ENCODE data around the gene TOR1AIP2.
A peak's percentile ranks its signal among the peaks of the same experiment; 100 is the strongest.

TOR1AIP2 gene

GRCh38 chr1:179877586-179878265, at the start of gene TOR1AIP2:
Gene TOR1AIP2 (minus strand): TSS chr1:179877803. CDS start chr1:179852665, 25,138 bp downstream.
- DNase-seq = peak; percentile 58

DNA sequence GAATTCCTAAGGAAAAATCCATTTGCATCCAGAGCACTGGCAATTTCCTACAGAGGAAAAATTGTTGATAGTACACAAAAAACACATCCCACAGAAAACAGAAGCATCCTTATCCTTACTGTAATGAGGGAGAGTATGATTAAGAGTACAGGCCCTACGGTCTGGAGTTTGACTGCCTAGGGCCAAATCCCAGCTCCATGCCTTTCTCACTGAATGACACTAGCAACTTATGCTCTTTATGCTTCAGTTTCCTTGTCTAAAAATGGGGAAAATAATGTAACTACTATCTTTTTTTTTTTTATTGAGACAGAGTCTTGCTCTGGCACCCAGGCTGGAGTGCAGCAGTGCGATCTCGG, 49.2 kb upstream of the TOR1AIP2 start:
- no peak for DNase-seq

DNA sequence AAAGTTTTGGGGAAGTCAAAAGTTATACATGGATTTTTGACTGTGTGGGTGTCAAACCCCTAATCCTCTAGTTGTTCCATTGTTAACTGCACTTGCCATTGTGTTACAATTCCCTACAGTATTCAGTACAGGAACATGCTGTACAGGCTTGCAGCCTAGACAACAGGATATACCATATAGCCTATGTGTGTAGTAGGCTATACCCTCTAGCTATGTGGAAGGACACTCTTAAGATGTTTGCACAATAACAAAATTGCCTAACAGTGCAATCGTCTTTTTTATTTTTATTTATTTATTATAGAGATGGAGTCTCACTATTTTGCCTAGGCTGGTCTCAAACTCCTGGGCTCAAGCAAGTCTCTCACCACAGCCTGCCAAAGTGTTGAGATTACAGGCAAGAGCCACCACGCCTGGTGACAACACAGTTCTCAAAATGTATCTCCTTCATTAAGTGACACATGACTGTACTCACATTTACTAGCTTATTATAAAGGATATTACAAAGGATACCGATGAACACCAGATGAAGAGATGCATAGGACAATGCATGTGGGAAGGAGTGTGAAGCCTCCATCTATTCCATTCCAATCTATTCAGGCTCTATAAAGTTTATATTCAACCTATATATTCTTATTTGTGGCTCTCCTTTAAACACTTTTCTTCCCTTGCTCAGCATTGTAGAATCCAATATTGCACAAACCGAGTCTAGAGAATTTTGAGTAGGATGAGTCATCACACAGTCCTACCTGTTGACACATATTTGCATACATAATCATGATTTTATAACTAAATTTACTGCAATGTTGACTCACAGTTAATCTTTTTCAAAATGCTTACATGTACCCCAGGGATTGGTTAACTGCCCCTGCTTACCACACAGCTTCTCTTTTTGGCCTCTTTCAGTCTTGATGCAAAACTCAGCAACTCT, 48.6 kb upstream of the TOR1AIP2 start:
- no peak for DNase-seq

- no peak for DNase-seq
Measured at GRCh38 chr1:179925302-179925701, 47.7 kb upstream of the TOR1AIP2 start.

DNA sequence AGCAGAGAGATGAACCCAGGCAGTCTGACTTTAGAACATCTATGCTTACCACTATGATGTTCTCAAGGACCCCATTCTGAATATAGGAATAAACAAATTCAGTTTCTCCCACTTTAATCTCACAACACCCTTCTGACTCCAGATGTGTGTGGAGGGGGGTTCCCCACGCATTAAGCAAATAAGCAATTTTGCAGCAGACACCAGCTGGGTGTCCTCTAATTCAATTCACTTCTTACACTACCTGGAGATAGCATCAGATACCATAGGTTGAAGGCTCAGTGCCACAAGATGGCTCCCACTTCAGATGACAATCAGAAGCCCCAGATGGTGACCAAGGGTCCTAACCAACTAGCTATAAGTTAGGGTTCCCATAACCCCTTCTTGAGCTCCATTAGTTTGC, 46.7 kb upstream of the TOR1AIP2 start:
- no peak for DNase-seq

DNA sequence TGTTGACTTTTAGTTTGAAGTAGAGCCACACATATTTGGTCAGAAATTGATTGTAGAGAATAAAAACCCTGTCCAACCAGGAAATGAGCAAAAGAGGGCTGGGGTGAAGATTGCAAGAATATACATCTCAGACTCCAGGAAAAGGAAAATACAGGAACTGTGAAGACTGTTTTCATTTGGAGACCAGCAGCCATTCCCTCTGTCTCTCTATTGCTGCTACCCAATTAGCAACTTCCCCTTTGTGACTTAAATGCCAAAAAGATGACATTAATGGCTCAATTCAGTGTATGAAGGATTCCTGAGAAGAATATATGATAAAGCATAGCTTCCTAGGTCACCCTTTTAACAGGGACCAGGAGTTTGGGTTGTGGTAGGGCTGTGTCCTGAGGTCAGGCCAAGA, 45.4 kb upstream of the TOR1AIP2 start:
- DNase-seq = no peak

DNA sequence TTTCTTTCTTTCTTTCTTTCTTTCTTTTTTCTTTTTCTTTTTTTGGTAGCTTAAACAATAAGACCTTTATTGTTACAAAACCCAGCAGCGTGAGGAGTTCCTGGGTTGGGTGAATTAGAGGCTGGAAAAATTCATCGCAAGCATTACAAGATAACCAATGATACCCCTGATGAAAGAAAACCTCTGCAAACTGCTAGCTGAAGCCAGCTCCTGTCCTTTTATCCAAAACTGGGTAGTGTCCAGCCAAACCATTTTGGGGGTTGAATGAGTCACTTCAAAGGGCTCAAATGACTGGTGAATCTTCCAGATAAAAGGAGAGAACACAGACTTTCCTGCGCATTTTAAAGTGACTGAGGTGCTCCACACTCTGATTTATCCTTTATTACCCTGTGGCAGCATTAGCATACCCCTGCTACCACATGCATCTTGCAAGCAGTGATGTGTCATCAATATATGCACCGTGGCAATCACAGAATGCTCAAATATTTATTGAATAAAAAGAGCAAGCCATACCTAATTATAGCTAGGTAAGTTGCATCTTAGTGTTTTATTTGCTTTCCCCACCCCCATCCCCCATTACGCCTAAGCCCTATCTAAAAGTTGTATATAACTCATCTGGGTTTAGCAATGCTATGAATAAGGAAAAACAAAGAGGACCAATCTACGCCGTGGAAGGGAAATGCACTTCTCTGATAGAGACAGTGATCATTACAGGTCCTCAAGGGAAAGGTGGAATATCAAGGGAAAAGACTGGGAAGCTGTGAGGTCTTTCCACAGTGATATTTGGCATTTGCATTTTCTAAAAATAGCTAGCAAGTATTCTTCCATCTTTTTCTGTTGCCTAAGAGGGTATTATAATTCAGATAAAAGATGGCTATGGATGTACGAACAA, 44.6 kb upstream of the TOR1AIP2 start:
- DNase-seq = no peak

DNA sequence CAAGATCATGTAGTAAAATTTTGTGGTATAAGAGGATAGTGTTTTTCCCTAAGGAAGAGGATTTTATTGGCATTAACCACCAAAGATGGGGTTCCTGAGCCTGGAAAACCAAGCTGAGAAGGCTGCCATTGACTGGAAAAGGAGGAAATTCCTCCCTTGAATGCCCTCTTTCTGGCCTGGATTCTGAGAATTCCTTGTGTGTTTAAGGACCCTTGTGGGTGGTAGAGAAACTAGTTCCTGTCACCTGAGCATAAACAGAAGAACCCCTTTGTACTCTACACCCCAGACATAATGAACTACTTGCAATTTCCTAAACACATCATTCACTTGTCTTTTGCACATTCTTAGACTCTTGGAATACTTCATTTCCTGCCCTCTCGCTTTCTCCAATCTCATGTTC, 43.9 kb upstream of the TOR1AIP2 start:
- DNase-seq = no peak

GRCh38 chr1:179917601-179918429, 40.2 kb upstream of the TOR1AIP2 start:
- DNase-seq = no peak

DNA sequence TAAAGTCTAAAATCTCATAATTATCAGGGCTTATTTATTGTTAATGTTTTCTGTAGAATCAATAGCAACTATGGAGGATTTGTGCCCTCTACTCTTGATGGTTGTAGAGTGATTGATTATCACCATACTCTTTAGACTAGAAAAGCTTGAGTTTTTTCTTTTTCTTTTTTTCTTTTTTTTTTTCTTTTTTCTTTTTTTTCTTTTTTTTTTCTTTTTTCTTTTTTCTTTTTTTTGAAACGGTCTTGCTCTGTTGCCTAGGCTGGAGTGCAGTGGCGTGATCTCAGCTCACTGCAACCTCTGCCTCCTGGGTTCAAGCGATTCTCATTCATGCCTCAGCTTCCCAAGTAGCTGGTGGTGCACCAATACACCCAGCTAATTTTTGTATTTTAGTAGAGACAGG, 34.2 kb upstream of the TOR1AIP2 start:
- DNase-seq = no peak

GRCh38 chr1:179910934-179911333, 33.3 kb upstream of the TOR1AIP2 start:
- no peak for DNase-seq

- DNase-seq = no peak
Measured at GRCh38 chr1:179889589-179889988, 12.0 kb upstream of the TOR1AIP2 start.

- no peak for DNase-seq
Measured at GRCh38 chr1:179888071-179888470, 10.5 kb upstream of the TOR1AIP2 start.

- DNase-seq = no peak
Measured at GRCh38 chr1:179883745-179884138, 6.1 kb upstream of the TOR1AIP2 start.

- no peak for DNase-seq
Measured at GRCh38 chr1:179883040-179883744, 5.6 kb upstream of the TOR1AIP2 start.

DNA sequence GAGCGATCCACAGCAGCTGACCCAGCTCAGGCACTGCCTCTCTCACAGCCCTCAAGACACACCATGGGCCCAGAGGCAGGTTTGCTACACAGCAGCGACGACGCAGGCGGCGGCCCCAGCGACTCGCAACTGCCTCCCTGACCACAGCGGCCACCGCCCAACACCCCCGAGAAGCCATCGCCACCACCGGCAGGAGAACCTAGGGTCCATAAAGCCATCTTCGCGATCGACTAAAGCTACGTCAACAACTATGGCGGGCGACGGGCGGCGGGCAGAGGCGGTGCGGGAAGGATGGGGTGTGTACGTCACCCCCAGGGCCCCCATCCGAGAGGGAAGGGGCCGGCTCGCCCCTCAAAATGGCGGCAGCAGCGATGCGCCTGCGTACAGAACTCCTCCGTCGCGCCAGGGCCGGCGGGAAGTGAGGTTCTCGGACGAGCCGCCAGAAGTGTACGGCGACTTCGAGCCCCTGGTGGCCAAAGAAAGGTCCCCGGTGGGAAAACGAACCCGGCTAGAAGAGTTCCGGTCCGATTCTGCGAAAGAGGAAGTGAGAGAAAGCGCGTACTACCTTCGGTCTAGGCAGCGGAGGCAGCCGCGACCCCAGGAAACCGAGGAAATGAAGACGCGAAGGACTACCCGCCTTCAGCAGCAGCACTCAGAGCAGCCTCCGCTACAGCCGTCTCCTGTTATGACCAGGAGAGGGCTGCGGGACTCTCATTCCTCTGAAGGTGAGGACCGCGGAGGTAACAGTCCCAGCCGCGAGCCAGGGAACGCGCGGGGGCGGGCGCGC, 4.8 kb upstream of the TOR1AIP2 start, which contains the start of gene TOR1AIP1:
Gene TOR1AIP1 (plus strand): TSS at position 33 of the 787 bp plus-strand sequence. CDS start 218 bp downstream, at position 251.
- peak; percentile 64 for DNase-seq

GRCh38 chr1:179881642-179882252, 4.1 kb upstream of the TOR1AIP2 start:
- no peak for DNase-seq

DNA sequence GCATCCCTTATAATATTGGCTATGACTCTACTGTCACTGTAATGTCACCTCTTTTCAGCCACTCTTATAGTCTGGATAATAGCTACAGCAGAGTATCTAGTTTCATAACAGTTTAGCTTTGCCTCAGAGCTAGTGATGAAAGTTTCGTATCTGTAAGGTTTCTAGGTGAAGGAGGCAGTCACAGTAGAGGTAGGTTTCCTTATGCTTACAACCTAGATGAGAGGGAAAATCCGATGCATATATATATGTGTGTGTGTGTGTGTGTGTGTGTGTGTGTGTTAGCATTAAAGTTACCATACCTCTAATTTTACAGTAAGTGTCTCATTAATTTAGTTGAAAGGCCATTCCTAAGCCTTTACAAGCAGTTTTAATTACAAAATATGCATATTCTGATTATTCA, 2.2 kb upstream of the TOR1AIP2 start:
- DNase-seq = no peak

GRCh38 chr1:179876300-179876715, 1.3 kb downstream of the TOR1AIP2 start:
- DNase-seq = no peak
